GDM1 (cell line): ENCODE data around the gene KNL1.
"Not testable (repeated sequence)": the region's sequence is repeated elsewhere in the genome, so short reads cannot be mapped to it uniquely, and the experiment has no call there.

Source experiments
- DNase-seq: peaks from one replicate; lab custom pipeline; 2025; lab: John Stamatoyannopoulos, UW

KNL1 gene

GRCh38 chr15:40664909-40665308 is 70.9 kb downstream of the KNL1 start:
- no peak for DNase-seq

GRCh38 chr15:40676290-40676689 is 82.2 kb downstream of the KNL1 start:
- not testable (repeated sequence) for DNase-seq

DNA sequence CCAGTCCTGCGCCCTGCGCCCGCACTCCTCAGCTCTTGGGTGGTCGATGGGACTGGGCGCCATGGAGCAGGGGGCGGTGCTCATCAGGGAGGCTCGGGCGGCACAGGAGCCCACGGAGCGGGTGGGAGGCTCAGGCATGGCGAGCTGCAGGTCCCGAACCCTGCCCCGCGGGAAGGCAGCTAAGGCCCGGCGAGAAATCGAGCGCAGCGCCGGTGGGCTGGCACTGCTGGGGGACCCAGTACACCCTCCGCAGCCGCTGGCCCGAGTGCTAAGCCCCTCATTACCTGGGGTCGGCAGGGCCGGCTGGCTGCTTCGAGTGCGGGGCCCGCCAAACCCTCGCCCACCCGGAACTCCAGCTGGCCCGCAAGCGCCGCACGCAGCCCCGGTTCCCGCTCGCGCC is 82.9 kb downstream of the KNL1 start:
- not testable (repeated sequence) for DNase-seq

DNA sequence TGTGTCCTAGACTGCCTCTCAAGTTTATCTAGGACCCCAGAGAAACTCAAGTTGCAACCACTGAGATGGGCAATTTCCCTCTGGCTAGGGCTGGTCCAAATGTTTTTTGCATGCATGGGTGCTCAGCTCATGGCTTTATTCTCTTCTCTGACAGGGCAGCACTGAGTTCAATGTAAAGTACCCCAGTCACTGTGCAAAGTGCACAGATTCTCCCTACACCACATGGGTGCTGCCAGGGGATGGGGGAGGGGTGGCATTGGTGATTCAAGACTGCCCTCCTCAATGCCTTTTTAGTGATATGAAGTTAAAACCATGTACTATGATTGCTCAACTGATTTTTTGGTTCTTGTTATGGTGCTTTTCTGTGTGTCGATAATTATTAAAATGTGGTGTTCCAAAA is 86.1 kb downstream of the KNL1 start:
- DNase-seq, result no peak

DNA sequence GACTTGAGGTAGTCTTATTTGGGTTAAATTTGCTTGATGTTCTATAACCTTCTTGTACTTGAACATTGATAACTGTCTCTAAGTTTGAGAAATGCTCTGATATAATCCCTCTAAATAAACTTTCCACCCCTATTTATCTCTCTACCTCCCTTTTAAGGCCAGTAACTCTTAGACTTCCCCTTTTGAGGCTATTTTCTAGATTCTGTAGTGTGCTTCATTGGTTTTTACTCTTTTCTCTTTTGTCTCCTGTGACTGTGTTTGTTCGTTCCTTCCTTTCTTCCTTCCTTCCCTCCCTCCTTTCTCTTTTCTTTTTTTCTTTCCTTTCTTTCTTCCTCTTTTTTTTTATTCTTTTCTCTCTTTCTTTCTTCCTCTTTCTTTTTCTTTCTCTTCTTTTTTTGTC is 86.9 kb downstream of the KNL1 start:
- DNase-seq, result not testable (repeated sequence)

DNA sequence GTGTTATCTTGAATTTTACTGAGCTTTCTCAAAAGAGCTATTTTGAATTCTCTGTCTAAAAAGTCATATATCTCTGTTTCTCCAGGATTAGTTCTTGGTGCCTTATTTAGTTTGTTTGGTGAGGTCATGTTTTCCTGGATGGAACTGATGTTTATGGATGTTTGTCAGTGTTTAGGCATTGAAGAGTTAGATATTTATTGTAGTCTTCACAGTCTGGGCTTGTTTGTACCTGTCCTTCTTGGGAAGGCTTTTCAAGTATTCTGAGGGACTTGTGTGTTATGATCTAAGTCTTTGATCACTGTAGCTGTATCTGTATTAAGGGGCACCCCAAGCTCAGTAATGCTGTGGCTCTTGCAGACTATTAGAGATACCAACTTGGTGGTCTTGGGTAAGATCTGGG is 90.3 kb downstream of the KNL1 start:
- DNase-seq, result no peak

GRCh38 chr15:40685376-40685775 is 91.3 kb downstream of the KNL1 start:
- no peak for DNase-seq

GRCh38 chr15:40688932-40689799 is 95.1 kb downstream of the KNL1 start:
- no peak for DNase-seq

DNA sequence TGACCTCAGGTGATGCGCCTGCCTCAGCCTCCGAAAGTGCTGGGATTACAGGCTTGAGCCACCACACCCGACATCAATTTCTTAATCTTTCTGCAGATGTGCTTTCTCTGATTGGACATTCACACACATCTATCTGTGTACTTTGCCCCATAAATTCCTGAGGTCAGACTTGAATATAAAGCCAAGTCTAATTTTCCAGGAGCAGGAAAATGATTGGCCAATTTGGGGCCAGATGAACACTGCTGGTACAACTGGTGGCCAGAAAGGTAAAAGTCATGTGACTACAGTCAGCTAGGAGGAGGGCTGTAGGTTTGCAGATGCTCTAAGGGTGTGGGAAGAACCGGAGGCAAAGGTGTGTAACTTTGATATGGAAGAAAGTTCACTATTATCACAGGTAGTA is 97.7 kb downstream of the KNL1 start:
- DNase-seq, result no peak

- DNase-seq, result no peak
These were observed 100.0 kb downstream of the KNL1 start for GRCh38 chr15:40693904-40694687.

- peak; percentile 90 for DNase-seq
These were observed 100.8 kb downstream of the KNL1 start, which contains the start of gene RAD51 for GRCh38 chr15:40694688-40695468. TSS of gene RAD51 (plus strand) at chr15:40695174. CDS start at chr15:40698759, 3,585 bp downstream.

DNA sequence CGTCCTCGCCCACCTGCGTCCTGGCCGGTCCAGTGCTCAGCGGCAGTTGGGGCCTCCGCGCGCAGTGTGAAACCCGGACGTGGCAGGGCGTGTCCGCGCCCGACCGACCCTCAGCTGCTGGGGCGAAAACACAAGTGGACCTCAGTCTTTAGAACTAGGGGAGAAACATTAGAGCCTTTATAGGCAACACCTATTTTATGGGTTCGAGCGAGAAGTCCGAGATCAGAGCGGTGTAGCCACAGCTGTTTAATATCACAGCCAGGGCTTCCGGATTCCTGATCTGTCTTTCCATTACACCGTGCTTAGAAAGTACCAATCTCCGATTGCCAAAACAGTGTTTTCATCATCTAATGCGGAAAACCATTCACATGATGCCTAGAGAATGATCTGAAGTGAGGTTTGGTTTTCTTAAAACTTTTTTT is 101.4 kb downstream of the KNL1 start:
- no peak for DNase-seq

DNA sequence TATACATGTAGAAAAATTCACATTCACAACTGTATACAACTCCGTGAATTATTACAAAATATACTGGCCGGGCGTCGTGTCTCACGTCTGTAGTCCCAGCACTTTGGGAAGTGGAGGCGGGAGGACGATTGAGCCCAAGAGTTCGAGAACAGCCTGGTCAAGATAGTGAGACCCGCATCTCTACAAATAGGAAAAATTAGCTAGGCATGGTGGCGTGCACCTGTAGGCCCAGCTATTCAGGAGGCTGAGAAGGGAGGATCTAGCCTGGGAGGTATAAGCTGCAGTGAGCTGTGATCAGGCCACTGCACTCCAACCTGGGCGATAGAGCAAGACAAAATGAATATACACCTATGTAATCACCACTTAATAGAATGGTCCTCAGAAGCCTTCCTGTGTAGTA is 102.2 kb downstream of the KNL1 start:
- DNase-seq, result no peak

GRCh38 chr15:40697916-40698315 is 103.9 kb downstream of the KNL1 start:
- no peak for DNase-seq

DNA sequence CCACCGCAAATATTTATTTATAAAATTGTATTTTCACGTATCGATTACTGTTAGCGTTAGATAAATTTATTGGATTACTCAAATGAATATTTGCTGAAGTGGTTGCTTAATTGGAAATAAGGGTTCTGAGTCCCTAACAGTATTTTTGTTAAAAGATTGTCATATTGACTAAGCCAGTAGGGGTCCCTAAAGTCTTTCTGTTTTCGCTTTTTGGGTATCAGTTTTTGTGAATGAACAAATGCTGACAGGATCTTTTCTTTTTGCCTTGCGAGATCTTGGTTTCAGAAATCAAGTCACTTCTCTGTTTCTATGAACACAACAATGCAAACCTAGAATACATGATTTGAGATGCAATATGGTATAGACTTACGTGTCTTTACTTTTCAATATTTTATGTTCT is 108.0 kb downstream of the KNL1 start:
- no peak for DNase-seq

GRCh38 chr15:40706121-40706520 is 112.1 kb downstream of the KNL1 start:
- DNase-seq, result no peak
